Coronary artery (tissue), 2 donors: ENCODE measurements around the gene TEC.

Experiments
- DNase-seq: peaks from one replicate; pipeline ENCODE4 v3.0.0-alpha.2; 2017; ENCODE audit warnings: low spot score
- H3K27ac ChIP-seq, 2 donors: fragments of 200-600 bp; sonication (generic); one replicate each; pipeline ENCODE4 v1.5.1; 2016 to 2019
- H3K4me3 ChIP-seq: fragments of 200-600 bp; sonication (generic); 2 replicates; pipeline ENCODE4 v1.5.1; 2016; ENCODE audit warnings: mild to moderate bottlenecking, moderate library complexity
- CTCF ChIP-seq: fragments of 200-600 bp; sonication (generic); IDR thresholded peaks from one replicate; pipeline ENCODE4 v1.5.1; 2019; ENCODE audit warnings: antibody characterized with exemption

The TEC gene

DNA sequence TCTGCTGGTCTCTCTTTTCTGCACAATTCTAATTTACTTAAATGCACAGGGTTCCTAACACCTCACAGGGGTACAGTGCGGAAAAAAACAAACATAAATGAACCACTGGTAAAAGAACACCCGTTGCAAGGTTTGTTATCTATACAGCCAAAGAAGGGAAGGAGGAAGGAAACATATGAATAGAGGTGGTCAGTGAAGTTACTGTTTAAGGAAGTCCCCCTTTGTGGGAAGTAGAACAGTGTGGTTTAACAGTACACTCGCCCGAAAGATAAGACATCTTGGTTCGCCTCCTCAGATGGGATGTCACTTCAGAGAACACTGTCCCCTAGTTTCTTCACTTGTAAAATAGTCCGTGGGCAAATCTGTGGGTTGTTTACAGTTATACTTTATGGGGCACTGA, 57.5 kb downstream of the TEC start:
- DNase-seq, result no peak
- Histone ChIP-seq H3K4me3 (no peak overlapping the region), H3K27ac (no peak overlapping the region)
- TF ChIP-seq CTCF, result no peak

- Histone ChIP-seq H3K27ac (no peak overlapping the region), H3K4me3 (no peak overlapping the region)
- DNase-seq, result no peak
- TF ChIP-seq CTCF, result no peak
These were observed 58.7 kb downstream of the TEC start for GRCh38 chr4:48210966-48211328.

- TF ChIP-seq CTCF, result no peak
- DNase-seq, result no peak
These were observed 64.0 kb downstream of the TEC start for GRCh38 chr4:48205626-48206025.

DNA sequence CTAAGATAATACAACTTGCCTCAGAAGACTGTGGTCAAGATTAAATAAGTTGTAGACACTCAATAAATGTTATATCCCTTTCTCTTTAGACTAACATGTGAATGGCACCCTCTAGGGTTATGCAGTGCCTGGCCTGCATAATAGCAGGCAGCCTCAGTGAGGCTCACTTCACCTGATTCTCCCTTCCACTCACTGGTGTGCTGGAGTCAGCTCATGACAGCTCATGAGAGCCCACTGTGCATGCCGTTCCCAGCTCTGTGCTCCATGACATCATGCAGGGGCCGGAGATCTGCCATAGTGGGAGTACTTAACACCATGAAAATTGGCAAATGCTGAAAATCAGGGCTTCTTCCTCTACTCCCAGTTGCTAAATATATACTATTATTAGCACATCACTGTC, 64.5 kb downstream of the TEC start:
- Histone ChIP-seq H3K4me3 (no peak overlapping the region), H3K27ac (no peak overlapping the region)
- DNase-seq, result no peak
- no peak for TF ChIP-seq CTCF

More at GRCh38 chr4:48205626-48206025, 64.0 kb downstream of the TEC start:
- Histone ChIP-seq H3K4me3 (no peak overlapping the region), H3K27ac (no peak overlapping the region)

GRCh38 chr4:48203819-48204218, 65.8 kb downstream of the TEC start:
- H3K4me3 ChIP-seq, result no peak overlapping the region
- no peak for TF ChIP-seq CTCF
- no peak for DNase-seq
- H3K27ac ChIP-seq, result no peak overlapping the region

GRCh38 chr4:48197643-48198237, 71.9 kb downstream of the TEC start:
- H3K27ac ChIP-seq, result no peak overlapping the region
- H3K4me3 ChIP-seq, result no peak overlapping the region
- no peak for TF ChIP-seq CTCF
- DNase-seq, result no peak

- no peak for TF ChIP-seq CTCF
- Histone ChIP-seq H3K4me3 (no peak overlapping the region), H3K27ac (no peak overlapping the region)
- no peak for DNase-seq
These were observed 72.7 kb downstream of the TEC start for GRCh38 chr4:48196758-48197504.
